Mesenchymal stem cell (in vitro differentiated cells and primary cell): ENCODE data around the gene CPD.
"Not testable (repeated sequence)": the region's sequence is repeated elsewhere in the genome, so short reads cannot be mapped to it uniquely, and the experiment has no call there.

ENCODE experiments used
- DNase-seq: peaks from one replicate; pipeline ENCODE4 v3.0.0-alpha.2; 2013
- H2AFZ ChIP-seq: one replicate; pipeline ENCODE4 v1.6.1; 2013; ENCODE audit warnings: low read depth, mild to moderate bottlenecking, control low read depth, inconsistent platforms, low read length, moderate library complexity
- H2AK5ac ChIP-seq: 2 replicates; pipeline ENCODE4 v1.6.1; 2013; ENCODE audit warnings: low read length, moderate library complexity, mild to moderate bottlenecking, inconsistent platforms; ENCODE audit not compliant: severe bottlenecking
- H2BK120ac ChIP-seq: one replicate; pipeline ENCODE4 v1.6.1; 2013; ENCODE audit warnings: low read depth, mild to moderate bottlenecking, inconsistent platforms, low read length, moderate library complexity
- H2BK12ac ChIP-seq, 2 experiments: one replicate each; pipeline ENCODE4 v1.6.1; 2013; ENCODE audit warnings: inconsistent platforms in 2 of 2, low read length in 2 of 2, mild to moderate bottlenecking in 2 of 2, moderate library complexity in 2 of 2, control low read depth in 1 of 2
- H2BK15ac ChIP-seq: one replicate; pipeline ENCODE4 v1.6.1; 2013; ENCODE audit warnings: mild to moderate bottlenecking, low read depth, inconsistent platforms; ENCODE audit not compliant: poor library complexity, severe bottlenecking
- H2BK5ac ChIP-seq: 2 replicates; pipeline ENCODE4 v1.6.1; 2013; ENCODE audit warnings: low read depth, mild to moderate bottlenecking, low read length, control low read depth, inconsistent platforms; ENCODE audit not compliant: poor library complexity, severe bottlenecking
- H3K14ac ChIP-seq, 2 experiments: one replicate each; pipeline ENCODE4 v1.6.1; 2013; ENCODE audit warnings: inconsistent platforms in 2 of 2, low read length in 2 of 2, control low read depth in 1 of 2, mild to moderate bottlenecking in 1 of 2, moderate library complexity in 1 of 2
- H3K18ac ChIP-seq, 2 experiments: one replicate each; pipeline ENCODE4 v1.6.1; 2013; ENCODE audit warnings: inconsistent platforms in 2 of 2, low read length in 2 of 2, control low read depth in 1 of 2, low read depth in 1 of 2, mild to moderate bottlenecking in 1 of 2
- H3K23ac ChIP-seq, 2 experiments: one replicate each; pipeline ENCODE4 v1.6.1; 2013; ENCODE audit warnings: inconsistent platforms in 2 of 2, low read length in 2 of 2, mild to moderate bottlenecking in 2 of 2, moderate library complexity in 2 of 2, control low read depth in 1 of 2
- H3K27ac ChIP-seq: 2 replicates; pipeline ENCODE4 v1.5.1; 2013; ENCODE audit warnings: mild to moderate bottlenecking, moderate library complexity, low read length, control low read depth, inconsistent platforms; ENCODE audit not compliant: poor library complexity, severe bottlenecking
- H3K27me3 ChIP-seq, 2 experiments: 2 replicates each; pipeline versions ENCODE4 v1.6.1 to v1.7.0; 2013; ENCODE audit warnings: low read length in 2 of 2, mild to moderate bottlenecking in 2 of 2, moderate library complexity in 2 of 2, control low read depth in 1 of 2, inconsistent platforms in 1 of 2; ENCODE audit not compliant: control insufficient read depth in 1 of 2, insufficient read depth in 1 of 2
- H3K36me3 ChIP-seq, 2 experiments: 2 replicates each; pipeline versions ENCODE4 v1.6.1 to v1.7.0; 2013; ENCODE audit warnings: low read length in 2 of 2, control low read depth in 1 of 2, inconsistent platforms in 1 of 2, low read depth in 1 of 2, mild to moderate bottlenecking in 1 of 2; ENCODE audit not compliant: insufficient read depth in 2 of 2, control insufficient read depth in 1 of 2
- H3K4ac ChIP-seq, 2 experiments: one replicate each; pipeline ENCODE4 v1.6.1; 2013; ENCODE audit warnings: inconsistent platforms in 2 of 2, low read length in 2 of 2, mild to moderate bottlenecking in 2 of 2, moderate library complexity in 2 of 2, control low read depth in 1 of 2, low read depth in 1 of 2
- H3K4me1 ChIP-seq: 2 replicates; pipeline ENCODE4 v1.6.1; 2013; ENCODE audit warnings: low read depth, low read length, control low read depth; ENCODE audit not compliant: control insufficient read depth, insufficient read depth
- H3K4me2 ChIP-seq: 2 replicates; pipeline ENCODE4 v1.6.1; 2013; ENCODE audit warnings: low read length, mild to moderate bottlenecking, inconsistent platforms; ENCODE audit not compliant: poor library complexity, severe bottlenecking
- H3K4me3 ChIP-seq, 2 experiments: 2 replicates each; pipeline versions ENCODE4 v1.5.1 to v1.7.0; 2013; ENCODE audit warnings: low read length in 2 of 2, mild to moderate bottlenecking in 2 of 2, control low read depth in 1 of 2, low read depth in 1 of 2; ENCODE audit not compliant: insufficient read depth in 1 of 2
- H3K79me1 ChIP-seq: replicated peaks from 2 replicates; pipeline ENCODE4 v1.6.1; 2013; ENCODE audit warnings: mild to moderate bottlenecking, control low read depth, low read length, inconsistent platforms; ENCODE audit not compliant: poor library complexity, severe bottlenecking
- H3K9ac ChIP-seq: 2 replicates; pipeline ENCODE4 v1.7.0; 2013; ENCODE audit warnings: mild to moderate bottlenecking, low read length, moderate library complexity
- H3K9me3 ChIP-seq: 2 replicates; pipeline ENCODE4 v1.7.0; 2013; ENCODE audit warnings: mild to moderate bottlenecking, low read length; ENCODE audit not compliant: control insufficient read depth
- H4K8ac ChIP-seq: one replicate; pipeline ENCODE4 v1.6.1; 2013; ENCODE audit warnings: inconsistent platforms, mild to moderate bottlenecking, low read length, moderate library complexity
- H4K91ac ChIP-seq: one replicate; pipeline ENCODE4 v1.6.1; 2013; ENCODE audit warnings: mild to moderate bottlenecking, low read length, inconsistent platforms
- WGBS: methylation state at CpG from one replicate; pipeline ENCODE4 v1.1.7; 2013; ENCODE audit warnings: mixed read lengths; 5-methylcytosine and 5-hydroxymethylcytosine counted together

Gene CPD

GRCh38 chr17:30401097-30401496 is 22.4 kb downstream of the CPD start:
- H2BK120ac ChIP-seq, result no peak overlapping the region
- no peak overlapping the region for H3K4me3 ChIP-seq
- H2BK5ac ChIP-seq, result no peak overlapping the region
- H3K23ac ChIP-seq, result no peak overlapping the region
- no peaks in the 10 kb centered on the region for H3K9me3 ChIP-seq
- peaks cover 7% of the 10 kb centered on the region for H3K79me1 ChIP-seq
- whole genome bisulfite sequencing, result 91% methylated on average over 1 of the region's 1 CpG
- no peak overlapping the region for H2AK5ac ChIP-seq
- H3K27me3 ChIP-seq, result no peaks in the 10 kb centered on the region
- H3K4me1 ChIP-seq, result peaks cover 3% of the 10 kb centered on the region
- H3K36me3 ChIP-seq, result peaks cover 0 to 11% of the 10 kb centered on the region in 2 experiments
- H3K9ac ChIP-seq, result no peak overlapping the region
- no peak overlapping the region for H3K4me2 ChIP-seq
- no peak overlapping the region for H3K4ac ChIP-seq
- H3K18ac ChIP-seq, result no peak overlapping the region
- no peak overlapping the region for H3K14ac ChIP-seq
- H4K91ac ChIP-seq, result no peak overlapping the region
- no peak overlapping the region for H3K27ac ChIP-seq
- no peak overlapping the region for H2BK15ac ChIP-seq
- no peak overlapping the region for H2BK12ac ChIP-seq
- no peak overlapping the region for H2AFZ ChIP-seq
- no peak overlapping the region for H4K8ac ChIP-seq
- DNase-seq, result no peak

- no peaks in the 10 kb centered on the region for H3K4me1 ChIP-seq
- no peak overlapping the region for H2BK15ac ChIP-seq
- no peak for DNase-seq
- H2BK12ac ChIP-seq, result no peak overlapping the region
- no peaks in the 10 kb centered on the region for H3K27me3 ChIP-seq
- H4K8ac ChIP-seq, result no peak overlapping the region
- no peak overlapping the region for H3K4me2 ChIP-seq
- no peaks in the 10 kb centered on the region for H3K9me3 ChIP-seq
- H4K91ac ChIP-seq, result no peak overlapping the region
- no peak overlapping the region for H3K27ac ChIP-seq
- no peak overlapping the region for H2BK5ac ChIP-seq
- H3K4ac ChIP-seq, result no peak overlapping the region
- no peak overlapping the region for H2BK120ac ChIP-seq
- H3K18ac ChIP-seq, result no peak overlapping the region
- H3K14ac ChIP-seq, result no peak overlapping the region
- no peak overlapping the region for H3K9ac ChIP-seq
- peaks cover 4% of the 10 kb centered on the region for H3K79me1 ChIP-seq
- H2AK5ac ChIP-seq, result no peak overlapping the region
- H3K36me3 ChIP-seq, result peaks cover 0 to 7% of the 10 kb centered on the region in 2 experiments
- H3K4me3 ChIP-seq, result no peak overlapping the region
- H2AFZ ChIP-seq, result no peak overlapping the region
- no peak overlapping the region for H3K23ac ChIP-seq
Measured at GRCh38 chr17:30405161-30405560, 26.4 kb downstream of the CPD start.

GRCh38 chr17:30410627-30411026 is 31.9 kb downstream of the CPD start:
- not testable (repeated sequence) for H3K9me3 ChIP-seq, H2AFZ ChIP-seq, H3K4ac ChIP-seq, H3K36me3 ChIP-seq, H2AK5ac ChIP-seq, H2BK12ac ChIP-seq, H3K4me3 ChIP-seq, H2BK5ac ChIP-seq, H3K27ac ChIP-seq, H3K9ac ChIP-seq, H3K14ac ChIP-seq, H3K4me1 ChIP-seq, H2BK120ac ChIP-seq, H4K8ac ChIP-seq, H3K23ac ChIP-seq, H2BK15ac ChIP-seq, H3K18ac ChIP-seq, H4K91ac ChIP-seq, H3K4me2 ChIP-seq, DNase-seq, H3K27me3 ChIP-seq
- WGBS, result 94% methylated on average over 2 of the region's 2 CpGs
- H3K79me1 ChIP-seq, result peaks cover 13% of the 10 kb centered on the region

GRCh38 chr17:30412008-30412496 is 33.3 kb downstream of the CPD start:
- H2BK120ac ChIP-seq, H3K4me1 ChIP-seq, H3K9ac ChIP-seq, H3K9me3 ChIP-seq, H2BK5ac ChIP-seq, H3K4me3 ChIP-seq, DNase-seq, H2BK15ac ChIP-seq, H3K36me3 ChIP-seq, H2AK5ac ChIP-seq, H3K14ac ChIP-seq, H4K8ac ChIP-seq, H4K91ac ChIP-seq, H2BK12ac ChIP-seq, H3K18ac ChIP-seq, H3K27ac ChIP-seq, H3K4me2 ChIP-seq, H2AFZ ChIP-seq, H3K4ac ChIP-seq, H3K23ac ChIP-seq, H3K27me3 ChIP-seq: not testable (repeated sequence)
- H3K79me1 ChIP-seq, result peaks cover 16% of the 10 kb centered on the region
- WGBS, result 90% methylated on average over 3 of the region's 3 CpGs
